ENCODE results near the gene GPC6. TPM values are rescaled to one million over a fixed set of nuclear protein-coding genes. Genes with fewer than 3 reads are reported as not detected.

Gene GPC6
- polyA plus RNA-seq, 4 donors, result 47.9 to 66.1 (median 61.3) TPM

GRCh38 chr13:93948162-93948922 lies 721.7 kb downstream of the GPC6 start:
- DNase-seq (ENCODE audit: low read depth in 4 of 4, low spot score in 2 of 4), result no peak

- DNase-seq (ENCODE audit: low read depth in 4 of 4, low spot score in 2 of 4), result no peak
Observed at GRCh38 chr13:93951108-93951507, 724.5 kb downstream of the GPC6 start.

DNA sequence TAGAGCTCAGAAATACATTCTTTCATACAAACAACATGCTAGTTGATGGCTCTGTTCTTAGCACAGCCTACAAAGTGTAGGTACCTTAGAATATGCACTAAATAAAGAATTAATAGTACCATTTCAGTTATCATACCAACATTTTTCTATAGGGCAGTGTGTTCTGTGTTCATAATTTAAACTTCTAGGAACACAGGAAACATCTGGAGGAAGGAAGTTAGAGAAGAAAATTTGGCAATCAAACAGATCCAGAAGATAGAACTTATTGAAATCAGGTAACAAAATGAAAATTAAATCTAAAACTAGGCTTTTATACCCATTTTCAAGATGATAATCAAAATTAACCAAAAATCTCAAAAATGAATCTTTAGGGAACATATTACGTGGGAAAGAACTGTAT lies 725.3 kb downstream of the GPC6 start:
- no peak for DNase-seq (ENCODE audit: low read depth in 4 of 4, low spot score in 2 of 4)

- DNase-seq (ENCODE audit: low read depth in 4 of 4, low spot score in 2 of 4), result no peak
Observed at GRCh38 chr13:93953841-93954240, 727.2 kb downstream of the GPC6 start.

DNA sequence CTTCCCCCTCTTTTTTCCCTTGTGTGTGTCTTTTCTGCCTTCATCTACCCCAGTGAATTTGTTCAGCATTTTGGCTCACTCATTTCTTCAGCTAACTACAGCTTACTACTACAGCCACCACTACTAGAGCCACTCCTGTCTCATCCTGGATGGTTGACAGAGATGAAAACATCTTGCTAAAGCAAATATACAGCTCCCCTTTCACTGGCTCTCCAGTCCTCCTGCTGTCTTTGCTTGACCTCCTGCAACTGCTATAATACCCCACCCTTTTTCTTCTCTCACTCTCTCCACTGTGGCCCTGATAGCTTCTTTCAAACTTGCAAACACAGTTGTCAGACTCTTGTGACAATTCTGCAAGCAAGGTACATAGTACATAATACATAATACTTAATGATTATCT lies 729.3 kb downstream of the GPC6 start:
- DNase-seq (ENCODE audit: low read depth in 4 of 4, low spot score in 2 of 4), result no peak

DNA sequence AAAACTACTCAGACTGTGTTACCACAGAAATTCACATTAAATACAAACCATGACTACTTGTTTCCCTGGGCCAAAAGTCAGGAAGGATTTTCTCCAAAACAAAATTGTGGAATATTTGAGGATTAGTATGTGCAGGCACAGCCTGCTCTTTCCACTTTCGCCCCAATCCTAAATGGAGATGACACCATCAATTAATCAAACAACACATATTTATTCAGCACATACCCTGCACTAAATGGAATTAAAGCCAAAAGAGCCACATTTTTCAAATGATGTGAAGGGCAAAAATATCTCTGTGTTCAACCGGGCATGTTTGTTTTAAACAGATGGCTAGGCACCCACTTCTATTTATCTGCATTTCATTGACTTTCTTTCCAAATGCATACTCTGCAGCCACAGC lies 729.8 kb downstream of the GPC6 start:
- no peak for DNase-seq (ENCODE audit: low read depth in 4 of 4, low spot score in 2 of 4)

- DNase-seq (ENCODE audit: low read depth in 4 of 4, low spot score in 2 of 4), result no peak
Observed at GRCh38 chr13:93957371-93957770, 730.8 kb downstream of the GPC6 start.

DNA sequence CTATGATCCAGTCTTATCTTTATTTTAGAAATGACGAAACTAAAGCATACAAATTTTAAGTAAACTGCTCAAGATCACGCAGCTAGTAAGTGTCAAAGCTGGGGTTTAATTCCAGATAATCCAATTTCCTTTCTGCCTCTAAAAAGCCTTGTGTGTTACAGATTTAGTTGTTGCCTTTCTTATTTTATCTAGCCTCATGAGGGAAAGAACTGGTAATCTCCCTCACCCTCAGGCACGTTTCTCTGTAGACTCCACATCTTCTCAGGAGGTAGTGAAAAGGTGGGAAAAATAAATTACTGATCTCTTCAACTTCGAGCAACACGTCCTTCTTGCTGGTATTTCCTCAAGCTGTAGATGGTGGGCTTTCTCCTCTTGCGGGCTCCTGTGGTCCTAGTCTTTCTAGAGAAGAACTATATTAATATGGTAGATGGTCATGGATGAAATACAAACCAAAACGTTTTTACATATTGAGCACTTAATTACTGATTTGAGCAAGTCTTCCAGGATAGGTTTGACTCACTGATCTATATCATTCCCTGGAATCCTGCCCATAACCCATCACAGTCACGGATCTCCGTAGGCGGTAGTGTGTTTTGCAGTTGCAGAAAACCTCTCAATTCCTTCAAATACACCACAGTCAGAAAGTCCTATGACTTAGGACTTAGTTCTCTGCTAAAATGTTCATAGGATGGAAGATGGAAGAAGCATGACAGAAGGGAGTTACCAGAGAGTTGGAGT lies 733.4 kb downstream of the GPC6 start:
- DNase-seq (ENCODE audit: low read depth in 4 of 4, low spot score in 2 of 4), result no peak

DNA sequence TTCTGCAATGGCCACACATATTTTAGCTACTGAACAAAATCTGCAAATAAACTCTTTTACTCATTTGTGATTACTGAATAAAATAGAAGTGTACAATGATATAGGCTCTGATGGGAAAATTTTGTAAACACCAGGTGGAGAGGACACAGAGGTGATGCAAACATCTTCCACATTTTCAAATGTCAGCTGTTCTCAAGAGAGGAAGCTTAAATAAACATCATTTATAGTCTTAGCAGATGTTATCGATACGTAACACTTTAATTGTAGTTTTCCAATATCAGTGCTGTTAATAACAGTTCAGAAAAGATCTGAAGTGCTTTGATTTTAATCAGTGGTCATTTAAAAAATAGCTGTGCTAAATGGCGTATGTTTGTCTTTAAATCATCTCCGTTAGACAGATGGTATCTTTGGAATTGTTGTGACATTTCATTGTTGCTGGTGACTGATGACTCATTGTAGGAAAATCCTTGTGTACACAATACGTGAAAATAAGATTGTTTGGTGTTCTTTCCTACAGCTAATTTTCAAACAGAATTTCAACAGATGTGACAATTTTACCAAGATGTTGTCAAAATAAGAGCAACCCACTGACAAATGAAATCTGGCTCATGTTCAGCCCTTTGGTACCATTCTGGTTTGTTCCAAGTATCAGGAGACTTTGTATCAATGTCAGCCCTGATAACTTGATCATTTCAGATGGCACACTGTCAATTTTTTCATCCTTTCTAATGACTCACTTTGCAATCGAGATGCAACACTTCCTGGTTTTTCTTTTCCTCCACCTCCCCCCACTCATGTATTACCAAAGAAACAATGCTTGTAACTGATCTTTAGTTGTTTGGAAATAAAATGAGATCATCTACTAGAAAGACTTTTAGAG lies 736.9 kb downstream of the GPC6 start:
- no peak for DNase-seq (ENCODE audit: low read depth in 4 of 4, low spot score in 2 of 4)

DNA sequence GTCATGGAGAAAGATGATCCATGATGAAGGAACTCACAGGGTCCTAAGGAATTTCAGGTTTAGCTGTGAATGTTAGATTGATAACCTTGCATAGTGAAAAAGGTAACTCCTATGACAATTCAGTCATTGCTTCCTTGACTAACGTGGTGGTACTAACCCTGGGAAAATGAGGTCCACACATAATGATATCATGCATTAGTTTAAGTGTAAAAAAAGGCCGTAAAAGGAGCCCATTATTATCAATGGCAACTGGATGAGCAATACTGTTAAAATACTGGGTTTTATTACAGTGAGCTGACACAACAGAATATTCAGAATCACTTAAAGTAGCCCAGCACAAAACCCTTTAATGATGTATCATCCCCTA lies 737.5 kb downstream of the GPC6 start:
- no peak for DNase-seq (ENCODE audit: low read depth in 4 of 4, low spot score in 2 of 4)

- DNase-seq (ENCODE audit: low read depth in 4 of 4, low spot score in 2 of 4), result no peak
Observed at GRCh38 chr13:93965587-93965986, 739.0 kb downstream of the GPC6 start.

DNA sequence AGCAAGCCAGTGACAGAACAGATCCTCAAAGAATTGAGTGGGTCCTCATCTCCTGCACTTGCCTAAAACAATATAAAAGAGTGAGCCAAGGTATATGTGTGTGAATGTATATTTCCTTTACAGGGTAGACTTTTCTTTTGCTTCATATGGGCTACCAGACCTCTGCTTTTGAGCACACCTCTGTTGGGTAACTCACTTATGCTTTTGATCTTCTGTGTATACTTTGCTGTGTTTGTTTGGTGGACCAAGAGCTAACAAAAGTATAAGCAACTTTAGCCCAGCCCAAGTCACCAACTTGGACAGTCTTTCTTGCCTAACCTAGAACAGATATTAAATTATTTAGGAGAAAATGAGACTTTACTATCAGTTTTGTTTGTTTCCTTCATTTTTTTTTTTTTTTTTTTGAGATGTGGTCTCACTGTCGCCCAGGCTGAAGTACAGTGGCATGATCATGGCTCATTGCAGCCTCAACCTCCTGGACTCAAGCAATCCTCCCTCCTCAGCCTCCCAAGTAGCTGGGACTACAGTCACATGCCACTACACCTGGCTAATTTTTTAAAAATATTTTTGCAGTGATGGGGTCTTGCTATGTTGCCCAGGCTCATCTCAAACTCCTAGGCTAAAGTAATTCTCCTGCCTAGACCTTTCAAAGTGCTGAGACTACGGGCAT lies 739.8 kb downstream of the GPC6 start:
- DNase-seq (ENCODE audit: low read depth in 4 of 4, low spot score in 2 of 4), result no peak

DNA sequence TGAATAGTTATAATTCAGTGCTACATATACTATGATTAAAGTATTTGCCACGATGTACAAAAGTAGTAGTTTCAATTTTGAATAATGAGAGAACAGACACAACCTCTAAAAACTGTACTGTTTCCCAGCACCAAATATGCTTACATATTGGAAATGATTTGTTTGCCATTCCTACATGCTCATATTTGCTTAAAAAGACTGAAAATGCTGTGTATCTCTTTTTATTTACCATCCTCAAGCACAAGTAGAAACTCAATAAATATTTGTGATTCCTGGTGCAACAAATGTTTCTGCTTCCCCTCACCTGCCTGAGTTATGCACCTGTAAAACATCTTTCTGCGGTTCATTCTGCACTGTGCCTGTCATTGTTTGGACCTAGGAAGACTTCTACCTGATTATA lies 740.7 kb downstream of the GPC6 start:
- no peak for DNase-seq (ENCODE audit: low read depth in 4 of 4, low spot score in 2 of 4)

- no peak for DNase-seq (ENCODE audit: low read depth in 4 of 4, low spot score in 2 of 4)
Observed at GRCh38 chr13:93975242-93975641, 748.6 kb downstream of the GPC6 start.

GRCh38 chr13:93976528-93976927 lies 749.9 kb downstream of the GPC6 start:
- DNase-seq (ENCODE audit: low read depth in 4 of 4, low spot score in 2 of 4), result no peak

DNA sequence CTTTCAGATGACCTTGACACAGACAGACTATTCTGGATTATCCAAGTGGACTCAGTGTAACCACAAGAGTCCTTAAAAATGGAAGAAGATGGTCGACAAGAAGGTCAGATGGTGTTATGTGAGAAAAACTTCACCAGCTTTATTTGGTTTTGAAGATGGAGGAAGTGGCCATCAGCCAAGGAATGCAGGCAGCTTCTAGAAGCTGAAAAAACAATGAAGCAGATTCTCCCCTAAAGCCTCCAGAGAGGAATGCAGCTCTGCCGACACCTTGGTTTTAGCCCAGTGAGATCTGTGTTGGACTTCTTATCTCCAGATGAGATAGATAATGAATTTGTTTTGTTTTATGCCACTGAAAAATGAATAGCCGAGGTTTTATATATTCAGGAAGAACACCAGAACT lies 751.4 kb downstream of the GPC6 start:
- no peak for DNase-seq (ENCODE audit: low read depth in 4 of 4, low spot score in 2 of 4)

DNA sequence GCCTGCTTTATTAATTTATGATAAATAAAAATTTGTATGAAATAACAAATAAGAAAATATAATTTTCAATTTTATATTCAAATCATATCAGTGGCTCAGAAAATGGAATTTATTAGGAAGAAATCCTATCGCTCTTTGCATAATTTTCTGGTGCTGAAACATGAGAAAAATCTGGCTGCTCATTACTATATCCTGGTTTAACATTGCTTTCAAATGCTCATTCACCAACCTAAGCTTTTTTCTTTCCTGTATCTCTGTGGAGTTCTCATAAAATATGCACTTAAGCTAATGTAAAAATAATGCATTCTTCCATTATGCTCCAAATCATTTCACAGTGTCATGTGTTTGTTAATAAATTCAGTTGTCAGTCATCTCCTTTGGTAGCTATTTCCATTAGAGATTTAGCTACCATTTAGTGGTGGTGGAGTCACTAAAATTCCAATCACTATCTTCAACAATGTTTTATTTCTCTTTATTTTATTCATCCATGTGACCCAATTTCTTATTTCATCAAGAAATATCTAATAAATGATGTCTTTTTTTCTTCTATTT lies 754.9 kb downstream of the GPC6 start:
- no peak for DNase-seq (ENCODE audit: low read depth in 4 of 4, low spot score in 2 of 4)

DNA sequence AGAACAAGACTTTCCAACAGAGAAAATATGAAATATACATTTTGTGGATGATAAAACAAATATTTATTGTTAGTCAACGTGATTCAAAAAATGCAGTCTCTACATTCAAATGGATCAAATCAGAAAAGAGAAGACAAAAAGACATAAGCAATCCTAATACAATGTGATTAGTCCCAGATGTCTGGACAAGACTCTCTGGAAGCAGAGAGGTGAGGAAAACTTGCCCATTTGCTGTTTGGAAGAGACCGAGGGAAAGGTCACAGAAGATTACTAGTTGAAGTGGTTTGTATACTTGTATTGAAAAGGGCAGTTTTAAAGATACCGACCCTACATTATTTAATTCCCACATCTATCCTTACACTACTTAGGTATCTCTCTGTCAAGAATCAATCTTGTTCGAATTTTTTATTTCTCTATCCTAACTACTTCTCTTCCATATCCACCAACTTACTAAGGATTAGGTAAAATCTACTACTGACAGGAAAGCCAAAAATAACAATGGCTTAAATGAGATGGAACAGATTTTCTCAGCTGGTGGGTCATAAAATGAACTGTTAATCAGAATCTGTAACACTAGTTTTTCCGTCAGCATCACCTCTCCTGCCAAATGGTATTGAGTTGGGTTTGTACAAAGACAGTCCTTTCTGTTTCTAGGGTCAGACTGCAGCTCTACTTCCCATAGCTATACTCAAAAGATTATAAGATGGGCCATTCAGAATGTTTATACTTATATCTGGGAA lies 755.7 kb downstream of the GPC6 start:
- no peak for DNase-seq (ENCODE audit: low read depth in 4 of 4, low spot score in 2 of 4)

GRCh38 chr13:93984052-93984451 lies 757.4 kb downstream of the GPC6 start:
- no peak for DNase-seq (ENCODE audit: low read depth in 4 of 4, low spot score in 2 of 4)

GRCh38 chr13:93984876-93985275 lies 758.3 kb downstream of the GPC6 start:
- no peak for DNase-seq (ENCODE audit: low read depth in 4 of 4, low spot score in 2 of 4)
